HEK293T (cell line): ENCODE results near the gene MARK2.

Experiments
- CTCF ChIA-PET: fragments of 350-600 bp; formaldehyde crosslinking; extraction: SDS; loops from one replicate; lab custom pipeline; 2021; ENCODE audit warnings: antibody characterized with exemption, inconsistent platforms; lab: Yijun Ruan, JAX
- POLR2A ChIA-PET: fragments of 350-600 bp; formaldehyde crosslinking; extraction: SDS; loops from one replicate; lab custom pipeline; 2020; ENCODE audit warnings: antibody characterized with exemption, inconsistent platforms; lab: Yijun Ruan, JAX
- DNase-seq: peaks from one replicate; pipeline ENCODE4 v3.0.0; 2012; ENCODE audit warnings: mixed read lengths; ENCODE audit errors: extremely low spot score
- ARNT ChIP-seq: fragments of 450-650 bp; IDR thresholded peaks from 2 replicates; pipeline ENCODE4 v1.6.1; 2017; ENCODE audit warnings: mild to moderate bottlenecking
- BHLHE40 ChIP-seq: fragments of 450-650 bp; IDR thresholded peaks from 2 replicates; pipeline ENCODE4 v1.6.1; 2016; ENCODE audit warnings: mild to moderate bottlenecking, moderate library complexity, borderline replicate concordance
- CTBP1 ChIP-seq: fragments of 450-650 bp; IDR thresholded peaks from 2 replicates; pipeline ENCODE4 v1.6.1; 2016; ENCODE audit warnings: borderline replicate concordance
- ELF4 ChIP-seq: fragments of 450-650 bp; IDR thresholded peaks from 2 replicates; pipeline ENCODE4 v1.6.1; 2017; ENCODE audit warnings: antibody characterized with exemption
- FOXA1 ChIP-seq: fragments of 450-650 bp; IDR thresholded peaks from 2 replicates; pipeline ENCODE4 v1.6.1; 2016; ENCODE audit warnings: mild to moderate bottlenecking
- FOXK2 ChIP-seq: fragments of 450-650 bp; IDR thresholded peaks from 2 replicates; pipeline ENCODE4 v1.6.1; 2016; ENCODE audit warnings: mild to moderate bottlenecking
- FOXM1 ChIP-seq: fragments of 450-650 bp; IDR thresholded peaks from 2 replicates; pipeline ENCODE4 v1.6.1; 2017; ENCODE audit warnings: mild to moderate bottlenecking, borderline replicate concordance
- HDGF ChIP-seq: fragments of 450-650 bp; IDR thresholded peaks from 2 replicates; pipeline ENCODE4 v1.6.1; 2017; ENCODE audit warnings: antibody characterized with exemption, borderline replicate concordance
- L3MBTL2 ChIP-seq: fragments of 450-650 bp; conservative IDR thresholded peaks from 2 replicates; pipeline ENCODE4 v1.6.1; 2016; ENCODE audit warnings: mild to moderate bottlenecking
- LEF1 ChIP-seq: fragments of 450-650 bp; IDR thresholded peaks from 2 replicates; pipeline ENCODE4 v1.6.1; 2017; ENCODE audit warnings: mild to moderate bottlenecking, borderline replicate concordance
- NFRKB ChIP-seq: fragments of 450-650 bp; IDR thresholded peaks from 2 replicates; pipeline ENCODE4 v1.6.1; 2016; ENCODE audit warnings: mild to moderate bottlenecking, moderate library complexity
- SP1 ChIP-seq: fragments of 450-650 bp; IDR thresholded peaks from 2 replicates; pipeline ENCODE4 v1.6.1; 2017
- SUZ12 ChIP-seq: fragments of 450-650 bp; IDR thresholded peaks from 2 replicates; pipeline ENCODE4 v1.6.1; 2016; ENCODE audit warnings: mild to moderate bottlenecking
- TARDBP ChIP-seq: fragments of 450-650 bp; IDR thresholded peaks from 2 replicates; pipeline ENCODE4 v1.6.1; 2016
- ZNF384 ChIP-seq: fragments of 450-650 bp; IDR thresholded peaks from 2 replicates; pipeline ENCODE4 v1.6.1; 2016
- TF ChIP-seq, protein P1 (sequence below): fragments of 450-650 bp; IDR thresholded peaks from 2 replicates; pipeline ENCODE4 v1.6.1; 2016

MARK2 gene

DNA sequence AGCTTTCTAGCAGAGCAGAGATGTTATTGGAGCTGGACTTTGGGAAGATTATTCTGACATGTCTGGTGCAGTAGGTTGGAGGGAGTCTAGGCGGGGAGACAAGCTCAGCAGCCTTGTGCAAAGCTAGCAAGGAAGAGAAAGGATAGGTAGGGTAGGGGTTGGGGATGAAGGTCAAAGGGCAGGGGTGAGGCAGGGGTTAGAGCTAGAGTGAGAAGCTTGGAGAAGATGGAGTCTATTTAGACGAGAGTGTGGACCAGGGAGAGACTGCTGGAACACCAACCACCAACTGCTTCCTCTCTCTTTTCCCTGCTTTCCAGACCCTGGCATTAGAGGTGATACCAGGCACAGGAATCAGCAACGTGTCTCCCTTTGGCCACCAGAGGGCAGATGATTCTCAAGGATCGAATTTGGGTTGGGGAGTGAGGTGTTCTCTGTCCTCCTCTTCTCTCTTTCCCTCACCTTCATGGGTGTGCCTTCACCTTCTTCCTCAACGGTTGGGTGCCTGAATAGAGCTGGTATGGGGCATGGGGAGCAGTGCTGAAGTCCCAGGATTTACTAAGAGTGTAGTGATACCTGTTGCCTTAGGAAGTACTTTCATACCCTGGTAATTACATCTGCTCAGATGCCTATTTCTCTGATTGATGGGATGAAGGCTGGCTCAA is 1.8 kb upstream of the MARK2 start:
- TF ChIP-seq CTBP1 (no peak), ZNF384 (no peak), SUZ12 (no peak), NFRKB (no peak), ARNT (no peak)
- peak; percentile 78 for DNase-seq
- CTCF ChIA-PET, result interaction anchor here (0.5 to 2.5 kb wide), 14 partner anchors 10 to 723 kb away, joined by 3 to 17 read pairs (median 4); no protein-coding TSS in a partner anchor
- POLR2A ChIA-PET, result interaction anchor here (0.8 to 1.7 kb wide), 4 partner anchors 12 to 69 kb away, joined by 3 to 6 read pairs (median 5); partner anchors contain the start of gene ZFTA

- CTCF ChIA-PET, result interaction anchor here (0.6 to 2.5 kb wide), 7 partner anchors 60 to 312 kb away, joined by 3 to 17 read pairs (median 4); no protein-coding TSS in a partner anchor
- DNase-seq, result no peak
- TF ChIP-seq ARNT, result no peak
- TF ChIP-seq NFRKB, result no peak
- TF ChIP-seq FOXM1, result no peak
- TF ChIP-seq, protein P1, sequence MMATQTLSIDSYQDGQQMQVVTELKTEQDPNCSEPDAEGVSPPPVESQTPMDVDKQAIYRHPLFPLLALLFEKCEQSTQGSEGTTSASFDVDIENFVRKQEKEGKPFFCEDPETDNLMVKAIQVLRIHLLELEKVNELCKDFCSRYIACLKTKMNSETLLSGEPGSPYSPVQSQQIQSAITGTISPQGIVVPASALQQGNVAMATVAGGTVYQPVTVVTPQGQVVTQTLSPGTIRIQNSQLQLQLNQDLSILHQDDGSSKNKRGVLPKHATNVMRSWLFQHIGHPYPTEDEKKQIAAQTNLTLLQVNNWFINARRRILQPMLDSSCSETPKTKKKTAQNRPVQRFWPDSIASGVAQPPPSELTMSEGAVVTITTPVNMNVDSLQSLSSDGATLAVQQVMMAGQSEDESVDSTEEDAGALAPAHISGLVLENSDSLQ, result no peak
- no peak for TF ChIP-seq TARDBP
- TF ChIP-seq HDGF, result no peak
- TF ChIP-seq ZNF384, result no peak
- no peak for TF ChIP-seq FOXK2
- TF ChIP-seq LEF1, result no peak
- no peak for TF ChIP-seq FOXA1
- TF ChIP-seq L3MBTL2, result no peak
- TF ChIP-seq BHLHE40, result no peak
- TF ChIP-seq SUZ12, result no peak
- TF ChIP-seq CTBP1, result no peak
- TF ChIP-seq ELF4, result no peak
- POLR2A ChIA-PET, result interaction anchor here (1.5 to 1.7 kb wide), 2 partner anchors 12 to 69 kb away, joined by 5 to 6 read pairs; partner anchors contain the start of gene ZFTA
Measured at GRCh38 chr11:63837739-63838138, 1.2 kb upstream of the MARK2 start.

GRCh38 chr11:63838150-63838677 is 696 bp upstream of the MARK2 start:
- no peak for DNase-seq
- ChIA-PET CTCF (interaction anchor here (0.5 to 1.8 kb wide), 12 partner anchors 9 to 324 kb away, joined by 3 to 7 read pairs (median 3); no protein-coding TSS in a partner anchor), POLR2A (interaction anchor here (0.5 to 2.3 kb wide), 21 partner anchors 8 to 479 kb away, joined by 3 to 11 read pairs (median 3); partner anchors contain the start of genes COX8A, PRDX5, RCOR2 and TRMT112)
- TF ChIP-seq, protein P1, result peak; percentile 43; the same call in 1 of the 2 replicates
- no peak for TF ChIP-seq FOXM1

GRCh38 chr11:63839508-63840355 is 822 bp downstream of the MARK2 start:
- ChIA-PET CTCF (interaction anchor here (1.1 kb wide), 2 partner anchors 10 to 67 kb away, joined by 3 to 4 read pairs; no protein-coding TSS in a partner anchor), POLR2A (interaction anchor here (0.7 to 2.3 kb wide), 6 partner anchors 8 to 197 kb away, joined by 3 to 11 read pairs (median 3); partner anchors contain the start of genes COX8A and RCOR2)
- no peak for TF ChIP-seq L3MBTL2
- no peak for TF ChIP-seq NFRKB
- no peak for TF ChIP-seq ELF4
- TF ChIP-seq FOXM1, result no peak
- no peak for TF ChIP-seq SP1
- no peak for DNase-seq

GRCh38 chr11:63840356-63841060 is 1.6 kb downstream of the MARK2 start:
- no peak for TF ChIP-seq FOXM1
- TF ChIP-seq L3MBTL2, result no peak
- TF ChIP-seq, protein P1, result no peak
- no peak for TF ChIP-seq TARDBP
- TF ChIP-seq SP1, result no peak
- no peak for TF ChIP-seq FOXA1
- ChIA-PET CTCF (no interaction called here), POLR2A (interaction anchor here (0.7 to 2.3 kb wide), 4 partner anchors 8 to 134 kb away, joined by 3 to 11 read pairs (median 4); partner anchors contain the start of genes COX8A and RCOR2)
- no peak for DNase-seq
